ENCODE data around the gene AAK1. TPM values are rescaled to one million over a fixed set of nuclear protein-coding genes. Genes with fewer than 3 reads are reported as not detected.

The AAK1 gene
- total and polyA plus RNA-seq, 7 experiments from 2014 or later: 71.5 to 253 (median 191) TPM

GRCh38 chr2:69466728-69467127 lies 176.8 kb downstream of the AAK1 start:
- intact Hi-C loops (cut with micrococcal nuclease): no loop called here
- Histone ChIP-seq H3K27me3 (ENCODE audit: control insufficient read depth in 2 of 2, insufficient read depth in 2 of 2, low read length in 2 of 2) (no peaks in the 10 kb centered on the region), H3K9me3 (ENCODE audit: control insufficient read depth in 2 of 3, low read length in 3 of 3) (no peaks in the 10 kb centered on the region), H3K4me1 (ENCODE audit: control insufficient read depth in 2 of 2, insufficient read depth in 2 of 2, low read length in 2 of 2) (no peaks in the 10 kb centered on the region), H3K27ac (ENCODE audit: low read depth, low read length) (no peak overlapping the region), H3K36me3 (ENCODE audit: control insufficient read depth in 2 of 3, insufficient read depth in 3 of 3, low read length in 3 of 3) (peaks cover 9 to 31% (median 12%) of the 10 kb centered on the region in 3 experiments), H3K4me3 (ENCODE audit: low read length) (no peak overlapping the region)
- ATAC-seq (no peak), DNase-seq (no peak)
- peaks cover 0 to 17% (median 4%) of the 10 kb centered on the region in 7 donors for H3K4me1 Mint-ChIP-seq
- ChIA-PET POLR2A (no interaction called here), CTCF (no interaction called here)
- peaks cover 4 to 64% (median 45%) of the 10 kb centered on the region in 5 donors for H3K36me3 Mint-ChIP-seq
- H3K27ac Mint-ChIP-seq: peak overlapping the region in 4 of 9 donors; percentile 40 to 80 (median 54)
- no peaks in the 10 kb centered on the region for H3K27me3 Mint-ChIP-seq
- no peak overlapping the region for H3K4me3 Mint-ChIP-seq
- H3K9me3 Mint-ChIP-seq: no peaks in the 10 kb centered on the region

- H3K4me1 ChIP-seq (ENCODE audit: control insufficient read depth in 2 of 2, insufficient read depth in 2 of 2, low read length in 2 of 2): no peaks in the 10 kb centered on the region
- ATAC-seq (no peak), DNase-seq (no peak)
- H3K27me3 Mint-ChIP-seq: no peaks in the 10 kb centered on the region
- CTCF ChIA-PET: interaction anchor here (1.2 to 1.7 kb wide), 2 partner anchors 73 to 259 kb away, joined by 3 to 4 read pairs; no protein-coding TSS in a partner anchor
- H3K36me3 ChIP-seq (ENCODE audit: control insufficient read depth in 2 of 3, insufficient read depth in 3 of 3, low read length in 3 of 3): peaks cover 9 to 31% (median 12%) of the 10 kb centered on the region in 3 experiments
- peak overlapping the region in 4 of 9 donors; percentile 48 to 75 (median 56) for H3K27ac Mint-ChIP-seq
- no peaks in the 10 kb centered on the region for H3K9me3 ChIP-seq (ENCODE audit: control insufficient read depth in 2 of 3, low read length in 3 of 3)
- H3K4me1 Mint-ChIP-seq: peaks cover 0 to 16% (median 4%) of the 10 kb centered on the region in 7 donors
- peaks cover 4 to 66% (median 50%) of the 10 kb centered on the region in 5 donors for H3K36me3 Mint-ChIP-seq
- intact Hi-C loops (cut with micrococcal nuclease): no loop called here
- no peak overlapping the region for H3K4me3 ChIP-seq (ENCODE audit: low read length)
- no peaks in the 10 kb centered on the region for H3K9me3 Mint-ChIP-seq
- H3K4me3 Mint-ChIP-seq: no peak overlapping the region
- POLR2A ChIA-PET: interaction anchor here (0.5 to 1.4 kb wide), 2 partner anchors 29 to 1178 kb away, joined by 3 to 4 read pairs; partner anchors contain the start of gene NFU1
- H3K27ac ChIP-seq (ENCODE audit: low read depth, low read length): no peak overlapping the region
- no peaks in the 10 kb centered on the region for H3K27me3 ChIP-seq (ENCODE audit: control insufficient read depth in 2 of 2, insufficient read depth in 2 of 2, low read length in 2 of 2)
These were observed 177.8 kb downstream of the AAK1 start for GRCh38 chr2:69465513-69466456.

GRCh38 chr2:69464575-69464974 lies 179.0 kb downstream of the AAK1 start:
- no peak for ATAC-seq

GRCh38 chr2:69462780-69463179 lies 180.8 kb downstream of the AAK1 start:
- POLR2A ChIA-PET: no interaction called here
- no peak overlapping the region for H3K4me3 ChIP-seq (ENCODE audit: low read length)
- Mint-ChIP-seq H3K9me3 (no peaks in the 10 kb centered on the region), H3K27me3 (no peaks in the 10 kb centered on the region), H3K36me3 (peaks cover 0 to 61% (median 46%) of the 10 kb centered on the region in 5 donors), H3K4me1 (peaks cover 0 to 28% (median 14%) of the 10 kb centered on the region in 7 donors), H3K4me3 (no peak overlapping the region), H3K27ac (peak overlapping the region in 4 of 9 donors; percentile 38 to 77 (median 54))
- ATAC-seq (no peak), DNase-seq (no peak)
- no peak overlapping the region for H3K27ac ChIP-seq (ENCODE audit: low read depth, low read length)
- H3K36me3 ChIP-seq (ENCODE audit: control insufficient read depth in 2 of 3, insufficient read depth in 3 of 3, low read length in 3 of 3): peaks cover 9 to 31% (median 12%) of the 10 kb centered on the region in 3 experiments
- no peaks in the 10 kb centered on the region for H3K27me3 ChIP-seq (ENCODE audit: control insufficient read depth in 2 of 2, insufficient read depth in 2 of 2, low read length in 2 of 2)
- intact Hi-C loops (cut with micrococcal nuclease): no loop called here
- H3K4me1 ChIP-seq (ENCODE audit: control insufficient read depth in 2 of 2, insufficient read depth in 2 of 2, low read length in 2 of 2): no peaks in the 10 kb centered on the region
- CTCF ChIA-PET: no interaction called here
- no peaks in the 10 kb centered on the region for H3K9me3 ChIP-seq (ENCODE audit: control insufficient read depth in 2 of 3, low read length in 3 of 3)

More at GRCh38 chr2:69464575-69464974, 179.0 kb downstream of the AAK1 start:
- Mint-ChIP-seq H3K9me3 (no peaks in the 10 kb centered on the region), H3K27ac (peak overlapping the region in 6 of 9 donors; percentile 13 to 75 (median 50)), H3K4me3 (no peak overlapping the region), H3K27me3 (no peaks in the 10 kb centered on the region), H3K36me3 (peaks cover 4 to 59% (median 48%) of the 10 kb centered on the region in 5 donors), H3K4me1 (peaks cover 0 to 27% (median 6%) of the 10 kb centered on the region in 7 donors)
- Histone ChIP-seq H3K9me3 (ENCODE audit: control insufficient read depth in 2 of 3, low read length in 3 of 3) (no peaks in the 10 kb centered on the region), H3K27me3 (ENCODE audit: control insufficient read depth in 2 of 2, insufficient read depth in 2 of 2, low read length in 2 of 2) (no peaks in the 10 kb centered on the region), H3K27ac (ENCODE audit: low read depth, low read length) (no peak overlapping the region), H3K36me3 (ENCODE audit: control insufficient read depth in 2 of 3, insufficient read depth in 3 of 3, low read length in 3 of 3) (peaks cover 9 to 31% (median 12%) of the 10 kb centered on the region in 3 experiments), H3K4me1 (ENCODE audit: control insufficient read depth in 2 of 2, insufficient read depth in 2 of 2, low read length in 2 of 2) (no peaks in the 10 kb centered on the region), H3K4me3 (ENCODE audit: low read length) (no peak overlapping the region)
- intact Hi-C loops (cut with micrococcal nuclease): no loop called here
- no peak for DNase-seq
- CTCF ChIA-PET: interaction anchor here (1.2 to 1.7 kb wide), 2 partner anchors 71 to 260 kb away, joined by 3 to 4 read pairs; no protein-coding TSS in a partner anchor
- POLR2A ChIA-PET: no interaction called here

GRCh38 chr2:69461404-69461803 lies 182.1 kb downstream of the AAK1 start:
- H3K27me3 Mint-ChIP-seq: no peaks in the 10 kb centered on the region
- no peaks in the 10 kb centered on the region for H3K4me1 ChIP-seq (ENCODE audit: control insufficient read depth in 2 of 2, insufficient read depth in 2 of 2, low read length in 2 of 2)
- no peak overlapping the region for H3K27ac ChIP-seq (ENCODE audit: low read depth, low read length)
- no peaks in the 10 kb centered on the region for H3K9me3 ChIP-seq (ENCODE audit: control insufficient read depth in 2 of 3, low read length in 3 of 3)
- no peak for ATAC-seq
- intact Hi-C loops (cut with micrococcal nuclease): no loop called here
- H3K36me3 Mint-ChIP-seq: peaks cover 0 to 49% (median 42%) of the 10 kb centered on the region in 5 donors
- ChIA-PET CTCF (no interaction called here), POLR2A (no interaction called here)
- peak overlapping the region in 4 of 9 donors; percentile 8 to 22 (median 21) for H3K27ac Mint-ChIP-seq
- DNase-seq: no peak
- H3K36me3 ChIP-seq (ENCODE audit: control insufficient read depth in 2 of 3, insufficient read depth in 3 of 3, low read length in 3 of 3): peaks cover 9 to 24% (median 11%) of the 10 kb centered on the region in 3 experiments
- no peak overlapping the region for H3K4me3 Mint-ChIP-seq
- peaks cover 0 to 33% (median 18%) of the 10 kb centered on the region in 7 donors for H3K4me1 Mint-ChIP-seq
- H3K27me3 ChIP-seq (ENCODE audit: control insufficient read depth in 2 of 2, insufficient read depth in 2 of 2, low read length in 2 of 2): no peaks in the 10 kb centered on the region
- H3K4me3 ChIP-seq (ENCODE audit: low read length): no peak overlapping the region
- no peaks in the 10 kb centered on the region for H3K9me3 Mint-ChIP-seq

- H3K4me3 ChIP-seq (ENCODE audit: low read length): no peak overlapping the region
- H3K9me3 ChIP-seq (ENCODE audit: control insufficient read depth in 2 of 3, low read length in 3 of 3): no peaks in the 10 kb centered on the region
- Mint-ChIP-seq H3K9me3 (no peaks in the 10 kb centered on the region), H3K27ac (peak overlapping the region in 8 of 9 donors; percentile 43 to 81 (median 70)), H3K27me3 (no peaks in the 10 kb centered on the region), H3K4me3 (no peak overlapping the region), H3K36me3 (peaks cover 0 to 34% (median 28%) of the 10 kb centered on the region in 5 donors), H3K4me1 (peaks cover 0 to 46% (median 29%) of the 10 kb centered on the region in 7 donors)
- CTCF ChIA-PET: no interaction called here
- no peaks in the 10 kb centered on the region for H3K4me1 ChIP-seq (ENCODE audit: control insufficient read depth in 2 of 2, insufficient read depth in 2 of 2, low read length in 2 of 2)
- no peaks in the 10 kb centered on the region for H3K27me3 ChIP-seq (ENCODE audit: control insufficient read depth in 2 of 2, insufficient read depth in 2 of 2, low read length in 2 of 2)
- ATAC-seq: no peak
- intact Hi-C loops (cut with micrococcal nuclease): no loop called here
- DNase-seq: no peak
- POLR2A ChIA-PET: interaction anchor here (1.4 kb wide), 2 partner anchors 9 to 23 kb away, joined by 4 to 5 read pairs; partner anchors contain the start of gene NFU1
- H3K36me3 ChIP-seq (ENCODE audit: control insufficient read depth in 2 of 3, insufficient read depth in 3 of 3, low read length in 3 of 3): peaks cover 0 to 11% (median 0%) of the 10 kb centered on the region in 3 experiments
- no peak overlapping the region for H3K27ac ChIP-seq (ENCODE audit: low read depth, low read length)
These were observed 183.6 kb downstream of the AAK1 start for GRCh38 chr2:69459936-69460335.
